ENCODE data around the gene SPG7.
"Not testable (repeated sequence)": the region's sequence is repeated elsewhere in the genome, so short reads cannot be mapped to it uniquely, and the experiment has no call there.

Gene SPG7

GRCh38 chr16:89581861-89582563 is 73.8 kb downstream of the SPG7 start:
- DNase-seq, result no peak

- no peak for DNase-seq
Observed at GRCh38 chr16:89582614-89583196, 74.5 kb downstream of the SPG7 start.

GRCh38 chr16:89583197-89583894 is 75.1 kb downstream of the SPG7 start:
- DNase-seq, result no peak

- no peak for DNase-seq
Observed at GRCh38 chr16:89583895-89584644, 75.9 kb downstream of the SPG7 start.

GRCh38 chr16:89584768-89585549 is 76.8 kb downstream of the SPG7 start:
- no peak for DNase-seq

- DNase-seq, result no peak
Observed at GRCh38 chr16:89586218-89586617, 78.0 kb downstream of the SPG7 start.

GRCh38 chr16:89586853-89587252 is 78.7 kb downstream of the SPG7 start:
- no peak for DNase-seq

GRCh38 chr16:89587676-89588075 is 79.5 kb downstream of the SPG7 start:
- DNase-seq, result not testable (repeated sequence)

GRCh38 chr16:89588413-89589109 is 80.4 kb downstream of the SPG7 start:
- DNase-seq, result no peak

GRCh38 chr16:89589241-89589926 is 81.2 kb downstream of the SPG7 start:
- DNase-seq, result no peak

GRCh38 chr16:89593841-89594240 is 85.6 kb downstream of the SPG7 start:
- peak; percentile 78 for DNase-seq

GRCh38 chr16:89595330-89596060 is 87.3 kb downstream of the SPG7 start:
- DNase-seq, result no peak

GRCh38 chr16:89596061-89596689 is 88.0 kb downstream of the SPG7 start:
- DNase-seq, result no peak

GRCh38 chr16:89596957-89597649 is 88.9 kb downstream of the SPG7 start:
- no peak for DNase-seq

GRCh38 chr16:89598199-89598598 is 90.0 kb downstream of the SPG7 start:
- DNase-seq, result no peak

- DNase-seq, result no peak
Observed at GRCh38 chr16:89599451-89599858, 91.3 kb downstream of the SPG7 start.

GRCh38 chr16:89599902-89600301 is 91.7 kb downstream of the SPG7 start:
- no peak for DNase-seq

GRCh38 chr16:89600427-89600826 is 92.2 kb downstream of the SPG7 start:
- DNase-seq, result no peak

- DNase-seq, result no peak
Observed at GRCh38 chr16:89600956-89601355, 92.8 kb downstream of the SPG7 start.
